Effector CD8-positive, alpha-beta T cell (primary cell): ENCODE data around the gene EML6.
"Not testable (repeated sequence)": the region's sequence is repeated elsewhere in the genome, so short reads cannot be mapped to it uniquely, and the experiment has no call there.

Source experiments
- DNase-seq: peaks from one replicate; lab custom pipeline; 2025; lab: John Stamatoyannopoulos, UW

Gene EML6

GRCh38 chr2:54845514-54845913 lies 122.1 kb downstream of the EML6 start:
- no peak for DNase-seq

GRCh38 chr2:54850171-54851122 lies 127.0 kb downstream of the EML6 start:
- DNase-seq, result no peak

- no peak for DNase-seq
Measured at GRCh38 chr2:54853616-54854310, 130.3 kb downstream of the EML6 start.

GRCh38 chr2:54855434-54855833 lies 132.0 kb downstream of the EML6 start:
- no peak for DNase-seq

- no peak for DNase-seq
Measured at GRCh38 chr2:54858021-54858681, 134.7 kb downstream of the EML6 start.

GRCh38 chr2:54859416-54859815 lies 136.0 kb downstream of the EML6 start:
- DNase-seq, result no peak

- no peak for DNase-seq
Measured at GRCh38 chr2:54859997-54860701, 136.7 kb downstream of the EML6 start.

- DNase-seq, result no peak
Measured at GRCh38 chr2:54862229-54862628, 138.8 kb downstream of the EML6 start.

- DNase-seq, result no peak
Measured at GRCh38 chr2:54862742-54863141, 139.3 kb downstream of the EML6 start.

- DNase-seq, result no peak
Measured at GRCh38 chr2:54863660-54864059, 140.2 kb downstream of the EML6 start.

GRCh38 chr2:54864096-54864495 lies 140.6 kb downstream of the EML6 start:
- no peak for DNase-seq

- no peak for DNase-seq
Measured at GRCh38 chr2:54864727-54865126, 141.3 kb downstream of the EML6 start.

GRCh38 chr2:54866179-54866578 lies 142.7 kb downstream of the EML6 start:
- DNase-seq, result no peak

- DNase-seq, result no peak
Measured at GRCh38 chr2:54866868-54867267, 143.4 kb downstream of the EML6 start.

- DNase-seq, result no peak
Measured at GRCh38 chr2:54867457-54867856, 144.0 kb downstream of the EML6 start.

GRCh38 chr2:54871457-54872107 lies 148.1 kb downstream of the EML6 start:
- no peak for DNase-seq

GRCh38 chr2:54872780-54873179 lies 149.3 kb downstream of the EML6 start:
- no peak for DNase-seq

- DNase-seq, result not testable (repeated sequence)
Measured at GRCh38 chr2:54873236-54873635, 149.8 kb downstream of the EML6 start.

GRCh38 chr2:54876764-54877163 lies 153.3 kb downstream of the EML6 start:
- no peak for DNase-seq

GRCh38 chr2:54878182-54878581 lies 154.7 kb downstream of the EML6 start:
- DNase-seq, result no peak

- DNase-seq, result no peak
Measured at GRCh38 chr2:54879032-54879431, 155.6 kb downstream of the EML6 start.
